HG02852 (cell line): ENCODE results near the gene UBE3B.

Source experiments
- ATAC-seq: cut with Tn5 transposase; IDR thresholded peaks from one replicate; pipeline ENCODE4 v1.9.1; 2021; ENCODE audit warnings: mild to moderate bottlenecking, moderate library complexity; ENCODE audit not compliant: unreplicated experiment

The UBE3B gene

DNA sequence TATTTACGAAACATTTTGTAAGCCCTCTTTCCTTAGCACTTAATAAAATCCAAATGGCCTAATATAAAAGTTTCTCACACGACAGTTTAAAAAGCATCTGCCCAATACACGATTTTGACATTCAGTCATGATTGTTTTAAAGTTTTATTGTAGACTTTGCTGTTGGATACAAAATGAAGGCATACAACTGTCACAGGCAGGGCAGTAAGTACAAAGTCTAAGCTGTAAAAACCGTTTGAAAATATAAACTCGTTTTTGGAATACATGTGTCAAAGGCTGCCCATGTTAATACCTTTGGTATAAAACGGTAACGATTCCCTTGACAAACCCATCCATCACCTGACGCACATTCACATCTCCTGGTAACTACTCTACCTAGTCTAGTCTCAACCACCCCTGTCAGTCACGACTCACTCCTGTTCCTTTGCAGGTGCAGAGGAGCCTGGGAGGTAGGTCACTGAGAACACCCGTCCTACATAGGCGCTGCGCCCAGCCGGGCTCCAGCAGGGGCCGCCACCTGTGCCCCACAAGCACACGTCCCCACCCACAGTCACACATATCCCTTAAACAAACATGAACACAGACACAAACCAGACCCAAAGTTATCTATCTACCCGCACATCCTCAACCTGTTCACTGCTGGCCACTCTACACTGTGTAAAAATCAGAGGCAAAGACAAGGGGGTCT, 27.4 kb upstream of the UBE3B start:
- ATAC-seq: no peak

DNA sequence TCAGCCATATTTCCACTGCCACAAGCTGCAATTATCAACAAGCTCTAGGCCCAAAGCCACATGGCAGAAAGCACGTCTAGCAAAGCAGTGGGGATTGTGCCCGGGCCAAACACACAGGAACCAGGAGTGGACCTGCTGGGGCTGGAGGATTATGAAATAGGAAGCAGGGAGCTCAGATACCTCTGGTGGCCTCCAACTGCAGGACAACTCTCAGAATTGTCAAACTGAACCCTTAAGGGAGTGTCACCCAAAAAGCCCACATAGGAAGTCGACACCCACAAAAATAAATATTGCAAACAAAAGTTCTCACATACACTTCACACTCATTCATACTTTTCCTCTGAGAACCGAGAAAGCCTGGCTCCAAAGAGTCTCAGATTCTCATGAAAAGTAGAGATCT, 26.5 kb upstream of the UBE3B start:
- ATAC-seq: no peak

DNA sequence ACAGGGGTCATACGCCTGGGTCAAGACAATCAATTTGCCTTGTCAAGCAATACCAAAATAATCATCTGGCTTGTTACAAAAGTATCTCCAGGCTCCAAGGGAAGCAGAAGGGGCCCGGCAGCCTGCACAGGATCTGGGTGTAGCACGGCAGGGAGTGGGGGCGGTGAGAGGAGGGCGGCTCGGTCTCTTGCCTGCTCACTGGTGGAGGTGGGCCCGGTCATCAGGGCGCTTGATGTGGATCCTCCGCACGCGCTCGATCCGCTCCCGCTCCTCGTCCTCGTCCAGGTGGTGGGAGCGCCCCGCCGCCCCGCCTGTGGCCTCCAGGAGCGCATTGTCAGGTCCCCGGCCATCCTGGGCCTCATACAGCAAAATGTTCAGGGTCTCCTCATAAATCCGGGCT, 26.0 kb upstream of the UBE3B start:
- no peak for ATAC-seq

DNA sequence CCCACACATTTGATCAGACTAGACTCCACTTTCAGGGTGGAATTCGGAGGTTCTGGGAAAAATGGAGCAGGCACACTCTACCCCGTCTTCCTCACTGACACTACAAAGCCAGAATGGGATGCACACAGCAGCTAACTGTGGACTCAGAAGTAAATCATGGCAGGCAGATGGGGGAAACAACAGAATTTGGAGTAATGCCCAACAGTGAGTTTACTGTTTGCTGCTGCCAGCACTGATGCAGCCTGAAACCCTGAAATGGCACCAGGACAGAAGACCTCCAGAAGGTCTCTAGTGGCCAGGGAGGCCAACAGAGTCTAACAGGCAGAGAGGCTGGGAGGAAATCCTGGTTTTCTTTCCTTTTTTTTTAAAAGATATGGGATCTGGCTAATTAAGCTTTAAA, 24.9 kb upstream of the UBE3B start:
- no peak for ATAC-seq

DNA sequence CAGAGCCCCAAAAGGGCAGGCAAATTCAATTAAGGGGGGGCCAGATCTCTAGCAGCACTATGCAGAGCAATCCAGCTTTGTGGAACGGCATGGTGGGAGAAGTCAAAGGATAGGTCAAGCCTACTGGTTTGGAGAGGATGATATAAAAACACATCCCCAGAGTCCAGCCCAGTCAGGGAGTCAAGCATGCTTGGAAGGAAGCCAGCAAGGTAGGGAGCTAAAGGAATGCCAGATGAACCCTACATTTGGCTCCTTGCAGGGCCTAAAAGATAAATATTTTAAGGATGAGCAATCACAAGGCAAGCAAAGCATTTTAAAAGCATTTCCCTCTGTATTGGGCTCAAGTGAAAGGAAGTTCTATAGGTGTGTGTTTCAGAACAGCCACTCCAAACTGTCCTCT, 21.7 kb upstream of the UBE3B start:
- no peak for ATAC-seq

DNA sequence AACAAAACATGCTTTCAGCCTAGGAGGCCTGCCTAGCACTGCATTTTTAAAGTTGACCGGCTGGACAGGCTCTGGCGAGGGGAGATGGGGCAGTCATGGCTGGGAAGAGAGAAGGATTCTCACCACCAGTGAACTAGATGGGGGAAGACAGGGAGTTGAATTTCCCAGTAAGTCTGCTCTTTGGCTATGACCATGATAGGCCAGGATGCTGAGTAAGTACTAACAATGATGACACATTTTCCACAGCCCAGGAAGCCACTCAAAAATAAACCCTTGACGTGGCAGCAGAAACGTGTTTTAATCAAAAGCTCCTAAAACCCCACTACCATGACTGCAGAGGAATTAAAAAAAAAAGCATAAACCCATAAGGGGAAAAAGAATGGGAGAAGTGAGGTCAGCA, 19.3 kb upstream of the UBE3B start:
- no peak for ATAC-seq

DNA sequence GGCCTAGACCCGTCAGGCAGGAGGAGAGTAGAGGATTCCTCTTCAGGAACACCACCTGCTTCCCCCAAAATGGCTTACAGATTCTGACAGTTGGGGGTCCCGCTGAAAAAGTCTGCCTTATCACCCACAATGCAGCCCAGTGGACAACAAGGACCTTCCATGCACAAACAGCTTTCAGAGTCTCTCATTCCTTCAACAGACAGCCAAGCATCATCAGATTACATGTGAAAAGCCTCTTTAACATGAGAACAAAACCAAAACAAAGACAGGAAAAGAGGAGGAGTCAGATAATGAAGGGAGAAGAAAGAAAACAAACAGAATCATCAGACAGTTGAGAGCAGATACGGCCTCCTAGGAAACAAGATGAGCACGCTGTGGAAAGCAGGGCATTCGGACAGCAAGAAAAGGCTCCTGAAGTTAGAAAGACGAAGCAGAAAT, 18.6 kb upstream of the UBE3B start:
- ATAC-seq: no peak

DNA sequence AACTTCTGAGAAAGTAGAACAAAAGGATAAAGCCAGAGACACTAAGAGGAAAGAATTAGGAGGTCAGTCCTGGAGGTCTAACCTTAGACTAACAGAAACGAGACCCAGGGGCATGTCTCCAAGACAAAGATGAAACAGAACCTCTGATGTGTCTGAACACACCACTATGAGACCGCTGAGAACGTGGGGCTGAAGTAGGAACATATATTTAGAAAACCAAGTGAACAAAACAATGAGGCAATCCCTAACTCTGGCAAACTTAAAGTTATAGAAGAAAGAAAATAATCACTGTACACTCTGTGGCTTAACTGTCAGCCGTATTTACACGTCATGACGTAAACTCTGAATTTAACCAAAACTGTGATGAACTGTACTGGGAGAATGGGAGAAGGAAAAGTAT, 18.2 kb upstream of the UBE3B start:
- ATAC-seq: no peak

DNA sequence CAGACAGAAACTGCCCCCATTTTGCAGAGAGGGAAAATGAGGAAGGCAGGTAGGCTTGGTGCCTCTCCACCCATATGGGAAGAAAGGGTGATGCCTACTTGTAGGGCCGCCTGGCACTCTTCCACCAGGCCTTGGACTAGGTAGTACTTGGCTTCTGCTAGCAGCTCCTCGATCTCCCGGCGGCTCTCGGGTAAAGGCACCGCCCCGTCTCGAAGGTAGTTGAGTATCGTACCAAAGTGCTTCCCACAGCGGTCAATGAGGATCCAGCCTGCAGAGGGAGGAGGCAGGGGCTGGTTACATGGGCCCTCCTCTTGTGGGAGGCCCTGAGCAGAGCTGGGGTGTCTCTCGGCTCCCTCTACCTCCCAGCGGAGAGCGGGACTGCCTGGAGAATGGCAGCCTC, 16.9 kb upstream of the UBE3B start:
- ATAC-seq: no peak

DNA sequence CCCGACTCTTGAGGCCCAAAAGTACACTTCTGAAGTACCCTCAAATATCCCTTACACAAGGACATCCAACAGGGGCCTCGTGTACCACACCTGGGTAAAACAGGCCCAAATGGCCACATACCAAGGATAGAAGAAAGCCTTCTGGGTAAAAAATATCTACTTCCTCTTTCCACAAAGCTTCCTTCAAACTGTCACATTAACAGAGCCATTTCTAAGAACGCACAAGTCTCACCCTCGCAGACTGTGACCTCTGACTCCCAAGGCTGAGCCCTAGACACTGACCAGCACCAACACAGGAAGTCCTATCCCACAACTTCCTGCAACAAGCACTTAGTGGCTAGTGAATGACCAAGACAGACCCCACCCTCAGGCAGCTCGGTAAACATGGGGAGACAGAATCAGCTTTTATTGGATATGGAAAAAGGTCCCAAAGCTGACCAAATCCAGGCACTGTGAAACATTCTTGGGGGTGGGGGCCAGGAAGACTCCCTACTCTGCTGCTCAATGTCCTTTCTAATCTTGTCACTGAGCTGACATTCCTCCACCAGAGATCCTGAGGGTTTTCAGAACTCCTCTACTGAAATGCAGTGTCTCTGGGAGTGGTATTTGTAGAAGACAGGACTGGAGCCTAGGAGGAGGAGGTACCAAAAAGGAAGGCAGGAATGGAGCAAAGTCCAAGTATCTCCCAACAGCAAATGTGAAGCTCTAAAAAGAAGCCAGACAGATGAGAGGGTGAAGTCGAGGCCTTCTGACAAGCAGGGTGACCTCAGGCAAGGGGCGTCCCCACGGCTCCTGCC, 16.2 kb upstream of the UBE3B start:
- ATAC-seq: no peak

DNA sequence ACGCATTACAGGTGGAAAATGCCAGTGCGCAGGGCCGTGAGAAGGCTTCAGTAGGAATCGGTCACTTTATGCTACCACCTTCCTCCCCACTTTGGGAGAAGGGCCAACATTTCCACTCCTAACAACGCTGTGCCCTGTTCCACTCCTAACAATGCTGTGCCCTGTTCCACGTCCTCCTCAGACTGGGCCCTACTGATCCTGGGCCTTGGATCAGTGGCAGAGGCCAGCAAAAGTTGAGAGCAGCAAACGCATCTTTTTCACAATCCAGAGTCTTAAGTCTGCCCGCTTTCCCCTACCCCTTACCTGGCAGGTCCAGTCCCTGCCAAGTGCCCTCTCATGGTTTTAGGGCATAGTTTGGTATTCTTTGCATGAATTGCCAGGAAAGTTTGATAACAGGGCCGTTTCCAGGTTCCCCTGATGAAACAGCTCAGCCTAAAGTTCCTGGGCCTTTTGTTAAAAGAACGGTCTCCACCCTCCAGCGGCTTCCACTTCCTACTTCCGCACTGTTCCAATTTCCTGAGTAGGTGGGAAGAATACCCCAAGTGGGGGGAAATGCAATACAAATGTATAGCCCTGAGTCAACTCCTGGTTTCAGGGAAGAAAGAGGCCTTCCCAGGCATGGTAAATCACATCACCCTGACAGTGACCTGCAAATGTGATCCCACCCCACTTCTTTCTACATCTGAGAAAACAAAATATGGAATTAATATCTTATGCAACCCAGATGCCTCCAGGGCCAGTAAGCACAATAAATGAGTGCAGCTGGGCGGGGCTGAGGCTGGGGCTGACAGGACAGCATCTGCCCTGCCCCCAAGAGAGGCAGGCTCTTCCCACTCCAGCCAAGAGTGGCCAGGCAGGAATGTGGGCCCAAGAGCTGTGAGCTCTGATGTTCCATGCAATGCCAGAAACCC, 15.3 kb upstream of the UBE3B start:
- no peak for ATAC-seq

DNA sequence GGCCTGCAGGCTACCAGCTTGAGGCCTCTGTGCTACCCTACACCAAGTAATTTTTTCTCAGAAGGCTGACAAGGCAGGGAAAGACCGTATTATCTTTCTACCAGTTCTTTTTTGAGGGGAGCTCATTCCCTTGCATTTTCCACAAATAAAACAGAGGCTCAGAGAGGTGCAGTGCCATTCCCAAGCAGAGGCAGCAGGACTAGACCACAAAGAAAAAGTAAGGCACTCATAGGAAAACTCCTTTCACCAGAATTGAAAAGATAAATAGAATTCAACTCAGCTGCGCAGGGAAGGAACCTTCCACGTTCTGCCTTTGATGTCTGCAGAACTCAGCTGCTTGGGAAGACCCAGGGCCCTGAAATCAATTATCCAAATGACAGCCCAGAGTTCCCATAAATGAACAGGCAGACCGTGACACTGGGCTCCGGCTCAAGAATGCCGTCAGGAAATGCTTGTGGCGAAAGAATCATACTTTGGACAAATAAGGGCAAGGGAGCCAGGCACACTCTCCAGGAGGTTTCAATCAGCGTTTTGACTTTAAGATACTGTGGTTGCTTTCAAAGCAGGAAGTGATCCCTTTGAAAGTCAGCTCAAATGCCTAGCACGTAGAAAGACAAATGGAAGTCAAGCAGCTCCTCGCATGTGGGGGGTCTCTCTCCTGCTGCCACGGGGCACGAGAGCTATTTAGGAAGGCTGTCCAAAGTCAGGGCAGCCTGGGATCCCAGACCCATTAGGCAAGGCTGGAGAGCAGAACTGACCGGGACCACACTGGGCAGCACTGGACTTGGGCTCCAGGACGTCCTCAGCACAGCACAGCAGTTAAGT, 14.4 kb upstream of the UBE3B start:
- no peak for ATAC-seq

DNA sequence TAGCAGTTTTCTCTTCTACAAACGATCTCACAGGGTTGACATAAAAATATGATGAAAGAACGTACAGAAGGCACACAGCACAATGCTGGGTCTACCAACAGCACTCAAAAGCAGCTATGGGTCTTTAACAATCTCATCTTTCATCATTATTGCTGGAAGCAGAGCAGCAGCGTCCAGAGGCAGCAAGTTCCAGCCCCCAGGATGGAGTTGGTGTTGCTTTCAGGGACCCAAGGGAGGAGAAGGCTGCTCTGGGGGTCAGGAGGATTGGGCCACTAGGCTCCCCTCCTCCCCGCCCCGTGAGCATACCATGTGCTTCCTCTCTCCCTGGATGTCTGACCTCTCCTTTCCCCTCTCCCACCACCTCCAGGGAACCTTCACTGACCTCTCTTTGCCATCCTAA, 13.7 kb upstream of the UBE3B start:
- ATAC-seq: no peak

DNA sequence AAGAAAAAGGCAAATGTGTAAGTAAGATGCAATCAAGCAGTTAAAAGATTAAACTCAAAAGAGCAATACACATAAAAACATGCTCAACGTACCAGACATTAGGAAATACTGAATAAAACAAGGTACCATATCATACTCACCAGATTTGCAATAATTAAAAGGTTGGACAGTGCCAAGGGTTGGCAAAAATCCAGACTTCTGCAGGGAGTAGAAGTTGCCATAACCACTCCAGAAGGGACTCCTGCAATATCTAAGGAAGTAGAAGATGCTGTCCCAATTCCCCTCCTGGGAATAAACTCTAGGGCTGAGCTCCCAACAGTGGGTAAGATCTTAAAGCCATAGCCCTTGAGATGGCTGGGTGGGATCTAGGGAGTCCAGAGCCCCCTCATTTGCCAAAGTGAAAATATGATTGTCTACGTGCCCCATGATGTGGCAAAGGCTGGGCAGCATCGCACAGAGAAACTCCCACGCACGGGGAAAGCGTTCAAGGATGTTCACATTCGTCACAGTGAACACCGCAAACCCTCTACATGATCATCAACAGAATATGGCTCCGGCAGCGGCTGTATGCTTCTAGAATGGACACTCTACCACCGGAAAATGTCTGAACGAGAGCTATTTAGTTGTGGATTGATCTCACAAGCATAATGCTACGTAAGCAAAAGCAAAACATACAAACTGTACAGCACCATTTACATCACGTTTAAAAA, 12.6 kb upstream of the UBE3B start:
- no peak for ATAC-seq

DNA sequence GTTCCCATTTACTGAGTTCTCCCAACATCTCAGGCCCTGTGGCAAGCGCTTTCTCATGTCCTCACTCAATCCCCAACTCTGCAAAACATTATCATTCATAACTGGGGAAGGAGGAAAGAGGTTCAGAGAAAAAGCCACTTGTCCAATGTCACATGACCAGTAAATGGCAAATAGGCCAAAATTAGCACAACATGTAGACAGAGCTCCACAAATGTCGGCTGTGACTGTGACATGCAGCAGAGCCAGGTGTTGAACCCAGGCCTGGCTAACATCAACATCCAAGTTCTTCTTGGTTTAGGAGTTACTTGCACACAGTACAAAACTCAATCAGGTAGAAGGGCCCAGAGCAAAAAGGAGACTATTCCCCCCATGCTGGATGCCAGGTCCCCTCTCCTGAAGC, 11.1 kb upstream of the UBE3B start:
- no peak for ATAC-seq

DNA sequence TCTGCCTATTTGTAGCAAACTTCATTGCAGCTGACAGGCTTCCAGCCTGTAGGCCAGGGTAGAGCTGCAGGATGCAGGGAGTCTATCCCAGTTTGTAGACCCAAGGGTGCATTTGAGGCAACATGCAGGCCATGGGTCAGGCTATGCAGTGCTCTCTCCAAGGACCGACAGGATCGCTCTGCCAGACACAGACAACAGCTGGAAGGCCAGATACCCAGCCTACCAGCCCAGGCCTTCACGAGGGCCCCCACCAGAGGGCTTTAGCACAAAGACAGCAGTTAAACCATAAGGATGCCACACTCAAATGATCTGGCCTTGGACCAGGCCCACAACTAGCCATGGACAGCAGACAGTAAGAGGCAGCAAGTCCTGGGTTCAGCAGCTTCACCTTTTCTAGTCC, 10.6 kb upstream of the UBE3B start:
- no peak for ATAC-seq

DNA sequence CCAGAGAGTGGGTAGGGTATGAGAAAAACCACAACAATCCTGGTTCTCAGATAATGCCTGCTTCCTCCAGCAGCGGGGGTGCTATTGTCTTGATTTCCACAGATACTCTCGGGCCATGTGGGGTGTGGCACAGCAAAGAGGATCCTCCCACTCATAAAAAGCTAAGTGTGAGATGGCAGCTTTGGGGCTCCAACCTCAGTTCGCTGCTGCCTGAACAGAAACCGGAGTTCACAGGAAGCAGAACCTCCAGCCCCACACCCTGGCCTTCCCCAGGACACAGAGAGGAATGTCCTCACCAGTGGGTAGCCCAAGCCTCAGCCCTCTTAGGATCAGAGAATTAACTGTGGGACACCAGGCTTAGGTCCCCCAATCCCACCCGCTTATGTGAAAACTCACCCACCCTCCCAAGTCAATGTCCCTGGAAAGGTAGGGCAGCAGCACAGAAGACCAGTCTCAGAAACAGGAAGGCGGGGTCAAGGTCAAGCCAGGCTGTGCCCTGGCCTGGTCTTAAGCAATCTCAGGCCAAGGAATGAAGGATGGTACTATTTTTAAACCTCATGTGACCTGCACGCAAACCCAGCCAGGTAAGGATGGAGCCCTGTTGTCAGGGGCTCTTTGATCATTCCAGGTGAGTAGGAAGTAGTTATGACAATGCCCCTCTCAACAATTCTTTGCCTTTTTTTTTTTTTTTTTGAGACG, 9.3 kb upstream of the UBE3B start:
- ATAC-seq: no peak

DNA sequence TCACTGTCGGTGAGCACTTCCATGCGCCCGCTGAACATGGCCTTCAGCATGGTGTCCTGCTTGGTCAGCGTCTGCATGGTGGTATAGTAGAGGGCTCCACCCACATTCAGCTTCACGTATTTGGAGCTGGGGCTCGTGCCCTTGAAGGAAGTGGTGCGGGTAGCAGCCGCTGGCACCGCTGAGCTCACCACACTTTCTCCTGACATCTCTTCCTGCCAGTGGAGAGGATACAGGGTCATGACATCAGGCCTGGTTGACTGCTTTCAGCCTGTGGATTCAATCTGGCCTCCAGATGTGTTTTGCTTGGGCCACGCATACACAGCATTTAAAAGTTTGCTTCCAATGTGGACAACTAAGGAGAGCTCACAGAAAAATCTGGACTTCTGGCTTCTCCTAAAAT, 7.9 kb upstream of the UBE3B start:
- no peak for ATAC-seq

DNA sequence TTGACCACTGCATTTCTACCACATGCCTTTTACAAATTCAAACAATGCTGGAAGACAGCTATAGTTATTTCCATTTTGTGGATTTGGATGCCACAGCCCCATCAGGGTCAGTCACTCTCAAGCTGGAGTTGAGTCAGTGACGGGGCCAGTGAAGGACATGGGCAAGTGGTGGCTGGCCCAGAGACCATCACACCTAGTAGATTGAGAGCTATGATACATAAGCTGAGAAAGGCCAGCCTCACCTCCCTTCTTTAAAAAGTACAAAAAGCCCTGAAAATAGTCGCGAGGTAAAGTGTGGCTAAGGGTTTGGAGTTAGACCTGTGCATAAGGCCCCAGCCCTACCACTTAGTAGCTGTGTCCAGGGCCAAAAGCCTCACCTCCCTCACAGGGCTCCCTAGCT, 4.4 kb upstream of the UBE3B start:
- ATAC-seq: no peak
